GM21515 (cell line): ENCODE results near the gene CABLES2.

Source experiments
- ATAC-seq: cut with Tn5 transposase; IDR thresholded peaks from one replicate; pipeline ENCODE4 v1.9.1; 2021; ENCODE audit not compliant: unreplicated experiment

CABLES2 gene

DNA sequence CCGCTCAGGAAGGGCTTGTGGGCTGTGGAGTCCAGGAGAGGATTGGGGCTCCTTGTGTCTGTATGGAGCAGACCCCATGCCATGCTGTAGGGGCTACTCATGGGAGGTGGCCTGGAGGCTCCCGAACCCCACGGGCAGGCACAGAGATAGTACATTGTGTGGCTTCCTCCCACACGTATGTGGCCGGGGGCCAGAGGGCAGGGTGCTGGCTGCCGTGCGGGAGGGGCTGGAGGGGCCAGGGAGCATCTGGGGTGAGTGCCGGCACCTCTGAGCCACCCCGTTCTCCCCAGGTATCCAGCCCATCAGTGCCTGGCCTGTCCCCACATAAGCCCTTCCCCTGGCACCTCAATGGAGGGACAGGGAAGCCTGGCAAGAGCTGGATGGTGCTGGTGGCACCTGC is 12.7 kb upstream of the CABLES2 start:
- ATAC-seq, result no peak

DNA sequence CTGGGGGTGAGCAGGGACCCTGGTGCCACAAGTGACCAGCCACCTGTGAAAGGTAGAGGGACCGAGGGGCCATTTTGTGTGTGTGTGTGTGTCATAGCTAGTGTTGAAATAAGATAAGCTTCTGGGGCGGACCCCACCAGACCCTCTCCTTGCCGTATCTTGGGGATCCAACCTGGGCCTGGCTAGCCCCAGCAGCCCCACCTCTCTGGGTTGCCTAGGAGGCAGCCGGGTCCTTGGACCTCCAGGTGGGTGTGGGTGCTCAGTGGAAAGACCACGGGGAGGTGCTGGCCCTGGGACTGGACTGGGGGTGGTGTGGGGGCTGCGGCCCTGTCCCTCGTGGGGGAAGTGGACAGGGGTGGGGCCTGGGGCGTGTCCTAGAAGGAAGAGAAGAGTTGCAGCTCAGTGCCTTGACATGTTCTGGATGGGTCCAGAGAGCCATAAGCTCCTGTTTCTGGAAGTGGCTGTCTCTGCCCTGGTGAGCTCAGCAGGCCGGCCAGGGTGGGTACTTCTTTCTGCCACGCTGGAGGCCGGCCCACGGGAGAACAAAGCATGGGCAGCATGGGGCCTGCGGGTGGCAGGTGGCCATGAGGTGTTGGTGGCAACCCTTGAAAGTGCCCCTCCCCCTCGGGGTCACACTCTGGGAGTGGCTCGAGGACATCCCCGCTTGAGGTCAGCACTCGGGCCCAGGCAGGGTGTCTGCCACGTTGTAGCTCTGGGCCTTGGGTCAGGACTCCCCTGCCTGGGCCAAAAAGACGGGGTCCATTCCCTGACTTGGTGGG is 11.8 kb upstream of the CABLES2 start:
- no peak for ATAC-seq

DNA sequence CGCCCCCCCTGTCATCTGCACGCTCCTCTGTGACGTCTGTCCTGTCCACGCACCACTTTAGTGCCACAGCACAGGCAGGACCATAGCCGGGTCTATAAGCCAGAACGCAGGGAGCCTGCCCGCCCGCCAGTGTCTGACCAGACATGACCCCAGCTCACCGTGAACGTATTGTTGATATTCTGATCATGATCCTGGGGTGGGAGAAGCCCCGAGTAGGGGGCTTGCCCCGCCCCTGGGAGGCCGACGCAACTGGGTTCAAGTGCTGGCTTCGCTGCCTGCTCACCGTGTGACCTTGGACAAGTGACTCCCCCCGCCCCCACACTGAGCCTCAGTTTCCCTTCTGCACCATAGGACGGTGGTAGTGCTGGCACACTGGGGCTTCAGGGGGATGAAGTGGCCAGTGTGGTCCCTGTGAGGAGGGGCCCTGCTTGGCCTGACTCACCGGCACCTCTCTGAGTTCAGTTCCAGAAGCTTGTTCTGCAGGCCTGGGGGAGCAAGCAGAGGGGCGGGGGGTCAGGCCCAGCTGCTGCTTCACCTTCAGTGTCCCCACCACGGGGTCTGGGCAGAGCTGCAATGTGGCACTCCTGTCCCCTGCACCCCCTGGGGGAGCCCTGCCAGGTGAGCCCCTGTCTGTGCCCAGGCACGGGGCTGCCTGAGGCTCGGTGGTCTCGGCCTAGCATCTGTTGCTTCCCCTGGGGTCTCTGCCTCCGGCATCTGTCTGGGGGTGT is 11.1 kb upstream of the CABLES2 start:
- ATAC-seq, result no peak

DNA sequence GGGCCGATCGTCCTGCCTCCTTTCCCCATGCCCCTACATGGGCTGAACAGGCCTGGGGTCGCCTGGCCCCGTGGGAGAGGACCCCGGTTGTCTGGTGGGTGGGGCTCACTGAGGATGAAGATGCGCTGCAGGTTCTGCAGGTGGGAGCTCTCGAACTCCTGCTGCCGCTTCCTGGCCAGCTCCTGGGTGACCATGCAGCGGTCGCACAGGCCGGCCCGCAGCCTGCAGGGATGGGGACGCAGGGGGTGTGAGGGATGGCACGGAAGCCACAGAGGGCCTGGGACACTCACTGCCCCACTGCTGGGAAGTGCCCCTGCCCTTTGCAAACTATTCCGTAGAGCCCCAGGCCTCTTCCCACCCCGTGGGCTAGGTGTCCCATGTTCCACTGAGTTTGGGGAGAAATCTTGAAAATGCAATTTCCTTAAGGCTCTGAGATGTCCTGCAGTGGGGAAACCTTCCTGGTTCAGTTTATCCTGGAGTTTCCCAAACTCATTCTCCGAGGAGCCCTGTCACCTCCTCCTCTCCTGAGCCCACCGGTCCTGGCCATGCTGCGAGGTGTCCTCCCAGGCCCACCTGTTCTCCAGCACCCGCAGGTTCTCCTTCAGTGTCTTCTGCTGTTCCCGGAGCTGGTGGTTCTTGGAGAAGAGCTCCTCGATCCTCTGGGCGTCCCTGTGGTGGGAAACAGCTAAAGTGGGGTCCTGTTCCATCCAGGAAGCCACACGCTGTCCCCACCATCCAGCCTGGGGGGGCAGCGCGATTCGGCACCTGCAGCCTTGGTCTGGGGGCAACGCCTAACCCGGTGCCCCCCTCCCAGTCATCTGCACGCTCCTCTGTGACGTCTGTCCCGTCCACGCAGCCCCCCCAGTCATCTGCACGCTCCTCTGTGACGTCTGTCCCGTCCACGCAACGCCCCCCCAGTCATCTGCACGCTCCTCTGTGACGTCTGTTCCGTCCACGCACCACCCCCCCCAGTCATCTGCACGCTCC is 9.9 kb upstream of the CABLES2 start:
- no peak for ATAC-seq

DNA sequence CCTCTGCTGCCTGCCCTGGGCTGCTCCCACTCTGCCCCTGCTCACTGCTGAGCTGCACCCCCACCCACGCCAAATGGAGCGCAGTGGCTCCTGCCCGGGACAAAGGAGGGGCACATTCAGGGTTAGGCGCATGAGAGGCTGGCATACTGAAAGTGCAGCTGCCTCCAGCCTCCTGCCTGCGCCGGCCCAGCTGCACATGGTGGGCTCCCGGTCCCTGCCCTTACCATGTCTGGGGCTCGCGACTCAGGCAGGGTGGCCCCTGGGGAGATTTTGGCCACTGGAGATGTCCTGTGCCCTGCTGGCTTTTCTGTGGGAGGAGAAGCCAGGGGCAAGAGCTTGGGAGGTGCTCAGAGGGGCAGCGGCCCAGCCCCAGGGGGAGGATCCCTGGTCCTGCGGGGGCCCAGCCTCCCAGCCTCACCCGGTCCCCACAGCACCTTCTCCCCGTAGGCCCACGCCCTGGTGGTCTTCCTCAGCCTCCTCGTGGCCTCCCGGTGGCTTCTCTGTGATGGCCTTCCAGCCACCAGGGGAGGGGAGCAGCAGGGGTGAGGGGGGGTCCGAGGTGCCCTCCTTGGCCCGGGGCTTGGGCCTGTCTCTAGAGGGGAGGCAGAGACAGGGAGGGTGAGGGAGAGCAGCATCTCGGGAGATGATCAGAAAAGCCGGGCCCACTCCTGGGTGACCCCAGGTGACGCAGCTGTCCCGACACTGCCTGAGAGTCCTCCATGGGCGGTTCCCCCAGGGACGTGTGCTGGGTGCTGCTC is 8.4 kb upstream of the CABLES2 start:
- ATAC-seq, result no peak

DNA sequence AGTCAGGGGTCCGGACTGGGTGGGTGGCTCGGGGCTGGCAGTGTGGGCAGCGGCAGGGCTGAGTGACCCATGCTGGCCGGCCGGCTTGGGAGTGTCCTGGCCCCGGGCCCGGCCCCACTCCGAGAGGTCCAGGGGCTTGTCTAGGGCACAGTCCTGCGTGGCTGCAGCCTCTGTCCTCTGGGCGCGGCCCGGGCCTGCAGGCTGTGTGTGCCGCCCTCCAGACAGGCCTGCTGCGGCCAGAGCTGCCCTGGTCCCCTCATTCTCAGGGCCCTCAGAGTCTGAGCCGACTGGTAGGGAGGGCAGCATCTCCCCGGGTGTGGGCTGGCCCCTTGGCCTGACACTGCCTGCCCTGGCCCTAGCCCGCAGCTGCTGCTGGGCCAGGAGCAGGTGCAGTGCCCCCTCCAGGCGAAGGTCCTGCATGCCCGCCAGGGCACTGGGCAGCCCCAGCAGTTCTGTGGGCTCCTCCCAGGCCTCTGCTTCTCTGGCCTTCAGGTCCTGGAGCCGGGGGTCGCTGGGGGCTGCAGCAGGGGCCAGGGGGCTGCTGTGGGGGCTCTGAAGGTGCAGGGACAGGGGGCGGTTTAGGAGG is 6.9 kb upstream of the CABLES2 start:
- ATAC-seq, result no peak

DNA sequence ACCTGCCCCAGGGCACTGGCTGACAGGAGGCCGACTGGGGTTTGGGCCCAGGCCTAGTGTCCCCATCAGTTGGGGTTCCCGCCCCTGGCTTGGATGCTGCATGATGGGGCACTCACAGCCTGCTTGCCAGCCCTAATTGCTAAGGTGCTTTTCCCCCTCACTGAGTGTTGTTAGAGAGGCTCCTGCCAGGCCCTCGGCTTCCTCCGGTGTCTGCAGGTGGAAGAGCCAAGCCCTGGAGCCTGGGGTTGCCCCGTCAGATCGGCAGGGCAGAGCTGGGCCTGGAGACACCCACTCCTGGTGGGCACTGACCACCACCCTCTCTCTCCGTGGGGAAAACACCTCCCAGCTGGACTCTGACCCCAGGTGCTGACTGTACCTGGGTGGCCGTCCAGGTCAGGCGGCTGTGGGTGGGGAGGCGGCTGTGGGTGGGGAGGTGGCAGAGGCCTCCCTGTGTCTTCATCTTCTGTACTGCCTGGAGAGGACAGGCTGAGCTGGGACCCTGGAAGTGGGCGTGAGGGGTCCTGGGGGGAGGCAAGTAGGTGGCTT is 6.0 kb upstream of the CABLES2 start:
- no peak for ATAC-seq

DNA sequence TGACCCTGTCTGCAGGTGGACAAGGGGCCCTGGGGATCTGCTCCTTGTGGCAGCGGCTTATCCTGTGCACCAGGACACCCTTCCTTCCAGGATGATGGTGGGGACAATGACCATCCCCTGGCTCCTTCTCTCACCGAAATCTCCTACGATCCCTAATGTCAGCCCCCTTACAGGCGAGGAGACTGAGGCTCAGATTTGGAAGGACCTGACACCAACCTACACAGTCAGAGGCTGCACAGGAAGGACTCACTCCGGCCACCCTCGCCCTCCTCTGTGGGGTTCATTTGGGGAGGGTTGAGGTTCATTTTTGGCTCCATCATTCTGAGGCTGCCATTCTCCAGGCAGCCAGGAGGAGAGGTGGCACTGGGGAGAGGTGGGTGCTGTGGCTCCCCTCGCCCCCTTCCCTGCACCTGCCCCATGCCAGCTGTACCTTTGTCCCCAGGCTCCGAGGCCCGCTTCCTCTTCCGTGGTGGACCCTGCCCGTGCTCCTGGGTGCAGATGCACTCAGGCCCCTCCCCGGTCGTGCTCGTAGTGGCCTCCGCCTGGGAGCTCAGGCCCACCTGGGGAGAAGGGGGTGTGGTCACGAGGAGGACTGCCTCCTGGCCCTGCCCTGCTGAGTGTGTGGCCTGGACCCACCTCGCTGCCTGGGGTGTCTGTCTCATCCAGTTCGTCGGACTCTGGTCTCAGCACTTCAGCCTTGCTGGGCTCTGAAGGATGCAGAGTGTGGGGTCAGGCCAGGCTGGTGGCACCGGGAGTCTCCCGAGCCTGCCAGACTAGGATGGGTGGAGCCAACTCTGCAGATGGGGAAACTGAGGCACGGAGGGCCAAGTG is 5.3 kb upstream of the CABLES2 start:
- ATAC-seq, result no peak

DNA sequence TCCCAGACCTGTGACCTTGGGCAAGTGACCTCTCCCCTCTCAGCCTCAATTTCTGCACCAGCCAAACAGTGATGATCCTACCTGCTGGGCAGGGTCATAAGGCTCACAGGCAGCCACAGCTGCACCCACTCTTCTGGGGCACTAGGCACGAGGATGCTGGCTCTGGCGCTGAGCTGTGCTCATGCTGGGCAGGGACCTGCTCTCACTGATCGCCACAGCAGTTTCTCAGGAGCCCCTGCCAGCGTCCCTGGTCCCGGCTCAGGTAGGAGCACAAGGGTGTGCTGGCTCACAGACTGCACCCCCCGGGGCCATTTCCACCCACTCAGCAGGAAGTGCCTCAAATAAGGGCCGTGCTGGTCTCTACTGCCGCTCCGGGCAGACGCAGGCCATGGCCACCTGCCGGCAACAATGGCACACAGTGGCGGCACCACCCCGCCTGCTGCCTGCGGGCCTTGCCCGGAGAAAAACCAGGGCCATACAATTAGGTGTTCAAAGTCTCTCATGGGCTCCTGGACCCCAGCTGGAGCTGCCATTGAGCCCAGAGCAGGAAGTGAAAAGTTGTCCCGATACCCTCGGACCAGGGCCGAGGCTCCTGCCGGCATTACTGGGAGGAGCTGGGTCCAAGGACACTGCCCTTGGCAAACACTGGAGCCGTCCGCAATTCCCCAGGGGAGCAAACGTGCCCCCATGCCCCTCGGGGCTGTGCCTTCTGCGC is 4.6 kb upstream of the CABLES2 start:
- no peak for ATAC-seq

DNA sequence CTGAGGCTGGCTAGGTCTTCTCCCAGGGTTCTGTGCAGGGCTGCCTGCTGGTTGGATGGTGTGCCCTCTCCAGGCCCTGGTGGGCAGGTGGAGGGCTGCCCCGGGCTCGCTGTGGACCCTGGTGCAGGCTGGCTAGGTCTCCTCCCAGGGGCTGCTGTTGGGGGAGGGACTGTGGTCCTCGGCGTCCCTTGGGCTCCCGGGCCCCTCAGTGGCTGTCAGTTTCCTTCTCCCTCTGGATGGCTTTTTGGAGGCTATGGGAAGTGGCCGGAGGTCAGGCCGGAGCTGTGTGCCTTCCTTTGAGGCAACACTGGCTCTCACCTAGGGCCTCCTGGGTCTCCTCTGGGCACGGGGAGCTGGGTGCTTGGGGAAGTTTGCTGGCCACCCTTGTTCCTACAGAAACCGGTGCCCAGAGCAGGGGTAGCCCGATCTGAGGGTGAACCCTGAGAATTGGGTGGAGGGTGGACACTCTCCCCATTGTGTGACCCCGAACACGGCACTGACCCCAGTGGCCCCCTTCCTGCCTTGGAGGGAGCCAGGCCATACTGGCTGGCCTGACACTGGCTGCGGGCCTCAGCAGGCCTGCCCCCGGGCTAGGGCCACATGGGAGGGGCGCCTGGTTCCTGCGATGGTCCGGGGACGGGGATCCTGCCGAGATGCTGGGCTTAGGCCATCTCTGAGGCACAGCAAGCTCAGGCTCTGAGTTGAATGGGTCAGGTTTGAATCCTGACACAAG is 3.8 kb upstream of the CABLES2 start:
- ATAC-seq, result no peak

DNA sequence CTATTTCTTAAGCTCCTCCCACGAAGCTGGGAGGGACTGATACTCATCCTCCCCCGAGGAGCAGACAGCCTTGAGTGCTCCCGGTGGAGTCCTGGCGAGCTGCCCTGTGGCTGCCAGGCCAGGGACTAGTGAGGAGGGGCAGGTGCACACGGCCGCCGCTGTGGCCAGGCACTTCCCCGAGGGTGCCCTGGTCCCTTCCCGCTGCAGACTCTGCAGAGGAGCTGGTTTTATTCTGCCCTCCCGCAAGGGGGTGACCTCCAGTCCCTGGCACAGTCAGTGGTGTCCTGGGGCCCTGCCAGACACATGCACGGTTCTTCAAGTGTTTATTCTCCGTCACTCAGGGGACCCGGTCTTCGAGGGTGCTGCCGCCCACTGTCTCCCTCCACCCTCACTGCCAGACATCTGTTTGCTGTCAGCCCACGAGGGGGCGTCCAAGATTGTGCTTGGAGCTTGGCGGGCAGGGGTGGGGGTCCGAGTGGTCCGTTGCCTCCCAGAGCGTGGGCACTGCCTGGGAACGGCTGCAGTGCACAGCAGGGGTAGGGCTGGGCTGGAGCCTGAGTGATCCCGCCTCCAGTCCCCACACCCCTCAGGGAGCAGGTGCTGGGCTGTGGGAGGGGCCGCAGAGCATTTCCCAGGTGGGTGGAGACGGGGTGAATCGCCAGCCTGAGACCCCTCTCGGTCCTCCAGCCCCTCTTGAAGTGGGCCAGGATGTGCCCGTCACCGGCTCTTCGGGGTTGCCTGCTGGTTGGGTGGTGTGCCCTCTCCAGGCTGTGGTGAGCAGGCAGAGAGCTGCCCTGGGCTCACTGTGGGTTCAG is 3.1 kb upstream of the CABLES2 start:
- no peak for ATAC-seq

DNA sequence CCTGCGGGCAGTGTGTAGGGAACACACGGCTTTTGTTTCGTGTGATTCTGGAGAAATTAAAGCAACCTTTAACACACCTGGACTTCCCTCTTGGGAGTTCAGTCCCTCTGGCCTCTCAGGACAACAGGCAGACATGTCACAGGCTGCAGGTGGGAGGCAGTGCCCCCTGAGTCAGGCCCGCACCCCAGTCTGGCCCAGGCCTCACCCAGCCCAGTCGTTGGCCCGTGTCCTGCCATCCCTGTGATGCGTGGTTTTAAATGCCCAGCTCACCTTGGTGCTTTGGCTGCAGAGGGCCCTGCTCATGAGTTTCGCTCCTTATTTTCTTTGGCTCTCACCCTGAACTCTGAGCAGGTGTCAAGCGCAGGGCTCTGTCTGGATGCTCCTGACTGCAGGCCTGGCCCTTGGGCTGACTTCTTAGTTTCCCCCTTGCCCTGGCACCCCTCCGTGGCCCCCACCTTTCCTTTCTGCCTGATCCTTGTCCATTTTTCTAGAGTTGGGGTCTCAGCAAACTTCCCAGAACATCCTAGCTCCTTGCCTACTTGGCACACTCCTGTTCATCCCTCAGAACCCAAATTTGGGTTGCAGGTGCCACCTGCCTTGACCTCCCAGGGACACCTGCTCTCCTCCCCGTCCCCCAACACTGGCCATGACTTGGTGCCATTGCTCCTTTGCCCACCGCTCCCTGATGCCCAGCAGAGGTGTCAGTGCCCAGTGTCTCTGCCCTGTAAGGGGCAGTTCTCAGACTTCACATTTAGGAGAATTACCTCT is 2.2 kb upstream of the CABLES2 start:
- no peak for ATAC-seq

DNA sequence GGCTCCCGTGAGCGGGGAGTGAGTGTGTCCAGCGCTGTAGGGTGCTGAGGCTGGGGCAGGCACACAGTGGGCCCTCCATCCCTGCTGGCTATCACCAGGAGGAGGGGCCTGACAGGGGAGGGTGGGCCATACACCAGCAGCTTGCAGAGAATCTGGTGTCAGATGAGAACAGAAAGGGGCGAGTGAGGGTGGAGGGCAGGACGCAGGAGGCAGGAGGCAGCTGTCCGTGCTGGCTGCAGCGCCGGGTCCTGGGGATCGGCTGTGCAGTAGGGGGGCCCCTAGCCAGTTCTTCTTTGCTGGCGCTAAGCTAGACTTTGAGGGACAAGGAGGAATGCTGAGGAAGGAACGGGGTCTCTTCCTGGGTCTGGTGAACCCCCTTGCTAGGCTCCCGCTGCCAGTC is 1.6 kb upstream of the CABLES2 start:
- no peak for ATAC-seq

DNA sequence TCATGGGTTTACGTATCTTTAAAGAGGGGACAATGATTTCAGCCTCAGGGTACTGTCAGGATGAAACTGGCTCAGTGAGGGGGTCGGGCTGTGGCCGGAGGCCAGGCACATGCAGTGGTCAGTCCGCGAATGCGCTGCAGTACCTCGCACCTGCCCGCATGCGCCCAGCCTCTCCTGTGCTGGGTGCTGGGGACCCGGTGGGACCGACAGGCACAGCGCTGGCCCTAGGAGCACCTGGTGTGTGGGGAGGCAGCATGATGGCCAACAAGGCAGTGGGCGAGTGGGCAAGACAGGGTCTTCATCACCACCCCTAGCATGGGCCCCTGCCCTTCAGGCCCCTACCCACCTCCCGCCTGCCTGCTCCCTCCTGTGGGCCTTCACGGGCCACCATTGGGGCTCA is 970 bp upstream of the CABLES2 start:
- no peak for ATAC-seq

DNA sequence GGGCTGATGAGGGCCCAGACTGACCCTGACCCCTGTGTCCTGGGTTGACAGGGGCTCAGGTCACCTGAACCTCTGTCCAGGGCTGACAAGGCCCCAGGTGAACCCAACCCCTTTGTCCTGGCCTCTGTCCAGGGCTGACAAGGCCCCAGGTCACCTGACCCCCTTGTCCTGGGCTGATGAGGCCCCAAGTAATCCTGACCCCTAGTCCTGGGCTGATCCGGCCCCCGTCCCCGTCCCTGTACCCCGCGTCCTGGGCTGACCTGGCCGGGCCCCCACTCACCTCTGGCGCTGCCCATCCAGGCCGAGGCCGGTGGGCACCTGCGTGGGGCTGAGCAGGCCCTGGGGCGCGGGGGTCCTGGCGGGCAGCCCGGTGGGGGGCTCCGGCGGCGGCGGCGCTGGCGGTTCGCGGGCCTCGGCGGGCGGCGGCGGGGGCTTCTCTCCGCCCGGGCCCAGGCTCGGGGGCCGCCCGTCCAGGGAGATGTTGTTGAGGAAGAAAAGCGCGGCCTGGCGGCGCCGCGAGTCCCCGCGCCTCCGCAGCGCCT is 379 bp downstream of the CABLES2 start:
- peak; percentile 2 for ATAC-seq

DNA sequence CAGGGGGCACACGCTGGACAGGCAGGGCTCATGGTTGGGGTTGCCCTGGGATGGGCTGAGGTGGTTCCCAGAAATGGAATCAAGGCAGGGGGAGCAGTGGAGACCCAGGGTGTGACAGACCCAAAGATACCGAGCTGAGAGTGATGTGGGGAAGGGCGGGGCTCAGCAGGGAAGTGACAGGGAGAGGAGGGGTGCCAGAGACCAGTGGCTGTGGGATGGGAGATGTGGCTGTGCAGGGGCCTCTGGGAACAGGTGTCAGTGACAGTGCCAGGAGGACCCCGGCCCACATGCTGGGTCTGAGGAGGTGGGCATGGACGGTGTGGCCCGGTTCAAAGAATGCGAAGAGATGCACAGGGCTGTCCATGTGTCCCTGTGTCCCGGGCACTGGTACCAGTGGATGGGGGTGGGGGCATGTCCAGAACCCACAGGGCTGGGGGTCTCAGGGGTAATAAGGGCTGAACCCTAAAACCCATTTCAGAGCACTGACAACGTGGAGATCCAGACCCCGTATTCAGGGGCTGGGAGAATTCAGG is 1.0 kb downstream of the CABLES2 start:
- ATAC-seq, result no peak
